CD8-positive, alpha-beta memory T cell (primary cell): Measurements from ENCODE around the gene KIF11. TPM values are rescaled to one million over a fixed set of nuclear protein-coding genes. Genes with fewer than 3 reads are reported as not detected.
"Not testable (repeated sequence)": the region's sequence is repeated elsewhere in the genome, so short reads cannot be mapped to it uniquely, and the experiment has no call there.

Experiments used
- CTCF ChIA-PET: fragments of 350-600 bp; sonication (Branson Sonifier 250); formaldehyde crosslinking; loops from one replicate; lab custom pipeline; 2021; ENCODE audit warnings: antibody characterized with exemption; lab: Charles Lee
- POLR2A ChIA-PET: fragments of 350-600 bp; sonication (Branson Sonifier 250); formaldehyde crosslinking; loops from one replicate; lab custom pipeline; 2021; ENCODE audit warnings: antibody characterized with exemption; lab: Charles Lee
- DNase-seq, 5 donors: peaks; one replicate each; pipeline versions ENCODE4 v3.0.0 to v3.0.0-alpha.2; 2020 to 2022; ENCODE audit warnings: mixed read lengths in 1 of 5
- H3K27ac ChIP-seq: one replicate; pipeline ENCODE4 v1.7.0; 2013; ENCODE audit warnings: low read depth, mild to moderate bottlenecking, low read length, moderate library complexity
- H3K27me3 ChIP-seq: 2 replicates; pipeline ENCODE4 v1.7.0; 2013; ENCODE audit warnings: low read length, mild to moderate bottlenecking; ENCODE audit not compliant: insufficient read depth, poor library complexity, severe bottlenecking
- H3K36me3 ChIP-seq: 2 replicates; pipeline ENCODE4 v1.7.0; 2013; ENCODE audit warnings: mild to moderate bottlenecking, low read length, moderate library complexity; ENCODE audit not compliant: insufficient read depth
- H3K4me1 ChIP-seq: 2 replicates; pipeline ENCODE4 v1.7.0; 2013; ENCODE audit warnings: mild to moderate bottlenecking, low read length, moderate library complexity; ENCODE audit not compliant: insufficient read depth
- H3K4me3 ChIP-seq: 2 replicates; pipeline ENCODE4 v1.7.0; 2013; ENCODE audit warnings: mild to moderate bottlenecking, low read length
- H3K9me3 ChIP-seq: 2 replicates; pipeline ENCODE4 v1.7.0; 2013; ENCODE audit warnings: mild to moderate bottlenecking, low read length
- H3K27ac Mint-ChIP-seq, 8 donors: one replicate each; pipeline ENCODE4 v1.8.0; 2020 to 2021; ENCODE audit warnings: mixed read lengths in 8 of 8, mild to moderate bottlenecking in 6 of 8, inconsistent platforms in 3 of 8, moderate library complexity in 3 of 8
- H3K27me3 Mint-ChIP-seq, 2 donors: one replicate each; pipeline ENCODE4 v1.8.0; 2020 to 2021; ENCODE audit warnings: mixed read lengths in 2 of 2, mild to moderate bottlenecking in 1 of 2, moderate library complexity in 1 of 2
- H3K36me3 Mint-ChIP-seq, 3 donors: one replicate each; pipeline ENCODE4 v1.8.0; 2020 to 2021; ENCODE audit warnings: mixed read lengths in 3 of 3, inconsistent platforms in 1 of 3, mild to moderate bottlenecking in 1 of 3
- H3K4me1 Mint-ChIP-seq, 3 donors: one replicate each; pipeline ENCODE4 v1.8.0; 2020 to 2021; ENCODE audit warnings: mixed read lengths in 3 of 3, inconsistent platforms in 1 of 3, mild to moderate bottlenecking in 1 of 3
- H3K4me3 Mint-ChIP-seq, 7 donors: one replicate each; pipeline ENCODE4 v1.8.0; 2020 to 2021; ENCODE audit warnings: mixed read lengths in 7 of 7, mild to moderate bottlenecking in 6 of 7, moderate library complexity in 4 of 7, inconsistent platforms in 2 of 7
- H3K9me3 Mint-ChIP-seq, 5 donors: one replicate each; pipeline ENCODE4 v1.8.0; 2020 to 2022; ENCODE audit warnings: mixed read lengths in 5 of 5, mild to moderate bottlenecking in 3 of 5, moderate library complexity in 2 of 5, inconsistent platforms in 1 of 5
- polyA plus RNA-seq: library from polyadenylated mRNA; unstranded; fragments of 300-500 nt; fragmentation: Illumina TruSeq; gene quantifications from one replicate; pipeline ENCODE4 v1.2.3, GENCODE V29; 2021
- total RNA-seq, 2 experiments: library from RNA; stranded (reverse); gene quantifications; one replicate each; pipeline ENCODE4 v1.2.3, GENCODE V29; 2021

The KIF11 gene
- total and polyA plus RNA-seq, 3 experiments from 2014 or later: 1.0 to 37.1 (median 36.2) TPM

DNA sequence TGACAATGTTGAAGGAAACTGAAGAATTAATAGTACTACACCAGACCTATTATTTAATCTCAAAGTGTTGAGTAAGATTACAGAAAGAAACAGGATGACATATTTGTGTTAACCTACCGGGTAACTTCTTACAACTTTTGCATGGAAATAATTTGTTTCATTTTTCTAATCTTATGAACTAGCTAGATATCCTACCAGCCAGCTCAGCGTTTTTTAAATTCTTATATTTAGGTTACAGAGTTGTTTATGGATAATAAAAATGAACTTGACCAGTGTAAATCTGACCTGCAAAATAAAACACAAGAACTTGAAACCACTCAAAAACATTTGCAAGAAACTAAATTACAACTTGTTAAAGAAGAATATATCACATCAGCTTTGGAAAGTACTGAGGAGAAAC is 37.0 kb downstream of the KIF11 start:
- no peaks in the 10 kb centered on the region for H3K27me3 ChIP-seq
- no peaks in the 10 kb centered on the region for H3K9me3 ChIP-seq
- Mint-ChIP-seq H3K27me3 (no peaks in the 10 kb centered on the region), H3K36me3 (peaks cover 0 to 15% (median 0%) of the 10 kb centered on the region in 3 donors), H3K9me3 (peaks cover 0 to 6% (median 0%) of the 10 kb centered on the region in 5 donors), H3K4me1 (peaks cover 0 to 7% (median 0%) of the 10 kb centered on the region in 3 donors), H3K27ac (peak overlapping the region in 1 of 8 donors; percentile 12), H3K4me3 (no peak overlapping the region)
- H3K27ac ChIP-seq: no peak overlapping the region
- no peaks in the 10 kb centered on the region for H3K4me1 ChIP-seq
- ChIA-PET POLR2A (no interaction called here), CTCF (no interaction called here)
- no peaks in the 10 kb centered on the region for H3K36me3 ChIP-seq
- no peak for DNase-seq
- H3K4me3 ChIP-seq: no peak overlapping the region

DNA sequence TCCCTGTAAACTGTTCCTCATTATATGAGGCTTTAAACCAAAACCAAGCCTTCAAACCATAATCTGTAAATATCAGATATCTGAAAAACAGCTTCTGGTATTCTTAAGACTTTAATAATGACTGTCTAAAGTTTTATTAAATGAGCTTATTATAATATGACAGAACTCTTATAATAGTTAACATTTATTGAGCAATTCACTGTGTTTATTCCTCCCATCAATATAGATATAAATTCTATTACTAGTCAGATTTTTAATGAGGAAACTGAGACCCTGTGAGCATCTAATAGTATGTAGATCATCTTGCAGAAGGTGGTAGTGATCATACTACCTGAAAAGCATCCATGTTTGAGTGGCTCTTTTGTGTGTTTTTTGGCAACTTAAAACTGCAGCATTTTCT is 45.1 kb downstream of the KIF11 start:
- no peak overlapping the region for H3K27ac Mint-ChIP-seq
- POLR2A ChIA-PET: no interaction called here

DNA sequence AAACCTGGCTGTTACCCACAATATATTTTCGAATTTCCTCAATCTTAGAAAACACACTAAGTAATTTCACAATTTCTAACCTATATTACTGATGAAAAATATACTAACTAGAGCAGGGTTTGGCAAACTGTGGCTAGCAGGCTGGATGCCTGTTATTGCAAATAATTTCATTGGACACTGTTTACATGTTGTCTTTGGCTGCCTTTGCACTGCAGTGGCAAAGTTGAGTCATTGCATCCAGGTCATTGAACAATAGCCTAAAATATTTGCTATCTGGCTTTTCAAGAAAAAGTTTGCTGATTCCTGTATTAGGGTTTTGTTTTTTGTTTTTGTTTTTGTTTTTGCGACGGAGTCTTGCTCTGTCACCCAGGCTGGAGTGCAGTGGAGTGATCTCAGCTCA is 47.2 kb downstream of the KIF11 start:
- Mint-ChIP-seq H3K9me3 (no peaks in the 10 kb centered on the region), H3K27ac (no peak overlapping the region), H3K4me3 (no peak overlapping the region), H3K4me1 (peaks cover 0 to 6% (median 6%) of the 10 kb centered on the region in 3 donors), H3K27me3 (no peaks in the 10 kb centered on the region), H3K36me3 (no peaks in the 10 kb centered on the region)
- Histone ChIP-seq H3K4me1 (no peaks in the 10 kb centered on the region), H3K36me3 (no peaks in the 10 kb centered on the region), H3K4me3 (no peak overlapping the region), H3K27me3 (no peaks in the 10 kb centered on the region), H3K9me3 (no peaks in the 10 kb centered on the region), H3K27ac (no peak overlapping the region)
- ChIA-PET POLR2A (no interaction called here), CTCF (no interaction called here)
- DNase-seq: no peak

More for the DNA sequence above, 45.1 kb downstream of the KIF11 start:
- H3K36me3 ChIP-seq: no peaks in the 10 kb centered on the region
- H3K27me3 ChIP-seq: no peaks in the 10 kb centered on the region
- no peaks in the 10 kb centered on the region for H3K4me1 Mint-ChIP-seq
- H3K4me3 Mint-ChIP-seq: no peak overlapping the region
- CTCF ChIA-PET: interaction anchor here (0.6 to 1.1 kb wide), 2 partner anchors 9 to 204 kb away, joined by 3 to 4 read pairs; no protein-coding TSS in a partner anchor
- DNase-seq: no peak
- H3K36me3 Mint-ChIP-seq: no peaks in the 10 kb centered on the region
- H3K27ac ChIP-seq: no peak overlapping the region
- no peaks in the 10 kb centered on the region for H3K4me1 ChIP-seq
- H3K9me3 ChIP-seq: no peaks in the 10 kb centered on the region
- H3K9me3 Mint-ChIP-seq: no peaks in the 10 kb centered on the region
- no peaks in the 10 kb centered on the region for H3K27me3 Mint-ChIP-seq
- no peak overlapping the region for H3K4me3 ChIP-seq

DNA sequence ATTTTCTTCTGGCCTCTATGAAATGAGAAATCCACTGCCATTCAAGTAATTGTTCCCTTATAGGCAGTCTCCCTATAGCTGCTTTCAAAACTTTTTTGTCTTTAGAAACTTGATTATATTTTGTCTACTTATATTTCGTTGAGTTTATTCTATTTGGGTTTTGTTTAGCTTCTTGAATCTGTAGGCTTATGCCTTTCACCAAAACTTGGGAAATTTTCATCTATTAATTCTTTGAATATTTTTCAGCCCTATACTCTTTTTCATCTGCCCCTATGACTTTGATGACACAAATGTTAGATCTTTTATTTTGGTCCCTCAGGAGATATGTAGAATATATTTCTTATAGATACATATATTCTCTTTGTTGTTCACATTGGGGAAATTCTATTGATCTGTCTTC is 48.6 kb downstream of the KIF11 start:
- Histone ChIP-seq H3K27me3 (no peaks in the 10 kb centered on the region), H3K36me3 (no peaks in the 10 kb centered on the region), H3K9me3 (no peaks in the 10 kb centered on the region), H3K4me1 (no peaks in the 10 kb centered on the region), H3K4me3 (no peak overlapping the region), H3K27ac (no peak overlapping the region)
- no peak for DNase-seq
- no peak overlapping the region for H3K4me3 Mint-ChIP-seq
- H3K9me3 Mint-ChIP-seq: no peaks in the 10 kb centered on the region
- H3K27me3 Mint-ChIP-seq: no peaks in the 10 kb centered on the region
- H3K36me3 Mint-ChIP-seq: no peaks in the 10 kb centered on the region
- H3K4me1 Mint-ChIP-seq: peaks cover 0 to 6% (median 6%) of the 10 kb centered on the region in 3 donors
- CTCF ChIA-PET: no interaction called here
- no peak overlapping the region for H3K27ac Mint-ChIP-seq
- POLR2A ChIA-PET: no interaction called here

DNA sequence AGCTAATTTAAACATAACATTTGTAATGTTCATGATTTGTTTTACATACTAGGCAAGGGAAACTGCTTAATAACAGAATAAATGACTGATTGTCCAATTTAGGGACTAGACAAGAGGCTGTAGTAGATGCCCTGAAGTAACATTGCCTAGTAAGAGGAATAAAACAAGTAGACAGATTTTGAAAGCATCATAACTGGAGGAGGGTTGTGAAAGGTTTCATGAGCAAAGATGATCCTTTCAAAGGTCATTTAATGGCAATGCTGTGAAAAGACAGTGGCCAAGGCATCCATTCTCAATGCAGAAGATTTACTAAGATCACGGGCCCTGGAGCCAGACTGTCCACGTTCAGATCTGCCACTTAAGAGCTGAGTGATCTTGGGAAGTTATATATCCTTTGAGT is 52.0 kb downstream of the KIF11 start:
- ChIA-PET POLR2A (no interaction called here), CTCF (interaction anchor here (0.9 to 2.8 kb wide), 4 partner anchors 10 to 127 kb away, joined by 3 to 5 read pairs (median 4); partner anchors contain the start of gene IDE)
- no peak overlapping the region for H3K27ac Mint-ChIP-seq
- Histone ChIP-seq H3K9me3 (no peaks in the 10 kb centered on the region), H3K27me3 (no peaks in the 10 kb centered on the region), H3K27ac (no peak overlapping the region), H3K36me3 (no peaks in the 10 kb centered on the region), H3K4me1 (no peaks in the 10 kb centered on the region), H3K4me3 (no peak overlapping the region)
- no peaks in the 10 kb centered on the region for H3K9me3 Mint-ChIP-seq
- H3K4me3 Mint-ChIP-seq: no peak overlapping the region
- peaks cover 0 to 6% (median 6%) of the 10 kb centered on the region in 3 donors for H3K4me1 Mint-ChIP-seq
- H3K27me3 Mint-ChIP-seq: no peaks in the 10 kb centered on the region
- no peak for DNase-seq
- H3K36me3 Mint-ChIP-seq: no peaks in the 10 kb centered on the region

DNA sequence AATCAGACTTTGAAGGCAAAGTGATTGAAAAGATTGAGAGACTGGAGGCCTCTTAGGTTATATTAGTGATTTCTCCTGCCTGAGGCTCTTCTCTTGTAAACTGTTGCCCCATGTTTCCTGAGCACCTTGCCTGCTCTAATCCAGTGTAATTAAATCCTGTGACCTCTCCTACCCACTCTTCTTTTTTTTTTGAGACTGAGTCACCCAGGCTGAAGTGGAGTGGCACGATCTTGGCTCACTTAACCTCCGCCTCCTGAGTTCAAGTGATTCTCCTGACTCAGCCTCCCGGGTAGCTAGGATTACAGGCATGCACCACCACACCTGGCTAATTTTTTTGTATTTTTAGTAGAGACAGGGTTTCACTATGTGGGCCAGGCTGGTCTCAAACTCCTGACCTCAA is 57.9 kb downstream of the KIF11 start:
- H3K4me3 ChIP-seq, POLR2A ChIA-PET, H3K36me3 ChIP-seq, H3K36me3 Mint-ChIP-seq, H3K9me3 ChIP-seq, H3K27me3 Mint-ChIP-seq, H3K27ac ChIP-seq, DNase-seq, H3K4me1 ChIP-seq, CTCF ChIA-PET, H3K9me3 Mint-ChIP-seq, H3K4me3 Mint-ChIP-seq, H3K27ac Mint-ChIP-seq, H3K27me3 ChIP-seq, H3K4me1 Mint-ChIP-seq: not testable (repeated sequence)

DNA sequence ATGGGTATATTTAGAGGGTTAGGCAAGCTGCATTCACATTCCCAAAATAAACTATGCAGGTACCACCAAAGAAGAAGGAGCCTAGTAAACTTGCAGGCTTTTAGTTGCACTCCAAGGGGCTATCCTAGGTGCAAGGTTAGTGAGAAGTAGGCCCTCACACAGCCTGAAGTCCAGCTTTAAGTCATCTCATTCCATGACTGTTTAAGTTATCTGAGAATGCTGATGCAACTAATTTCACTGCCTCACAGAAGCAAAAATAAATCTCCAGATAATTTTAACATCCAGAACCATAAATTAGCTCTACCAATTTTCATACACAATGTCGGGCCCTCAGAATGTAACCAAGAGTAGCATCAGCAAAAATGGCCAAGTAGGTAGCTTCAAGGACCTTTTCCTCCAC is 62.5 kb downstream of the KIF11 start:
- Histone ChIP-seq H3K9me3 (no peaks in the 10 kb centered on the region), H3K27ac (no peak overlapping the region), H3K4me1 (no peaks in the 10 kb centered on the region), H3K27me3 (no peaks in the 10 kb centered on the region), H3K36me3 (no peaks in the 10 kb centered on the region), H3K4me3 (no peak overlapping the region)
- Mint-ChIP-seq H3K4me1 (no peaks in the 10 kb centered on the region), H3K9me3 (no peaks in the 10 kb centered on the region), H3K27ac (no peak overlapping the region), H3K4me3 (no peak overlapping the region), H3K27me3 (peaks cover 0 to 5% of the 10 kb centered on the region in 2 donors), H3K36me3 (peaks cover 0 to 3% (median 0%) of the 10 kb centered on the region in 3 donors)
- CTCF ChIA-PET: no interaction called here
- POLR2A ChIA-PET: no interaction called here
- no peak for DNase-seq

DNA sequence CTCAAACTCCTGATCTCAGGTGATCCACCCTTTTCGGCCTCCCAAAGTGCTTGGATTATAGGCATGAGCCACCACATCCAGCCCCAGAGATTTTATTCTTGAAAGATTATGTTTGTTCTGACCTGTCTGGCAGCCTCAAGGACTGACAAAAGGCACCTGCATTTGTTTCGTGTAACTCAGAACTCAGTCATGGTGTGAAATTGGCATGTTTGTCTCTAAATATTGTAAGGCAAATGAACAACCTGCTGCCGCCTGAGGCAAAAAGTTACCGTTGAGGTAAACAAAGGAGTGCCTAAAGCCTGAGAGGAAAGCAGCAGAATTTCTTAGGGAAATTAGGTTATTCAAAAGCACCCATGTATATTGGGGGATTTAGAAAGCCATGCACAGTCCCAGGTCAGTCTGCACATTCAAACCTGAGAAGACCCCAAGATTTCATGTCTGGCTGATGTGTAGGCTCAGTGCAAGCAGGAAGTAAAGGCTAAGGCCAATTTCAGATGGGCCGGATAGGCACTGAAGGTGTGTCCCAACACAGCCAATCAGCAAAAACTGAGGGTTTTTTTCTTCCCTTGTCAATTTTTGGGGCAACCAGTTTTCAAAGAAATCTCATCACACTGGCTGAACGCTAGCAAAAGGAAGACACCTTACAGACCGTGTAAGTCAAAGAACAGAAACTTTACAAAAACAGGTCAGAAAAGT is 63.5 kb downstream of the KIF11 start:
- Mint-ChIP-seq H3K4me1 (no peaks in the 10 kb centered on the region), H3K9me3 (peaks cover 0 to 6% (median 0%) of the 10 kb centered on the region in 5 donors), H3K4me3 (no peak overlapping the region), H3K27ac (no peak overlapping the region), H3K36me3 (peaks cover 0 to 3% (median 0%) of the 10 kb centered on the region in 3 donors), H3K27me3 (peaks cover 0 to 5% of the 10 kb centered on the region in 2 donors)
- ChIA-PET POLR2A (no interaction called here), CTCF (no interaction called here)
- no peak overlapping the region for H3K4me3 ChIP-seq
- no peak overlapping the region for H3K27ac ChIP-seq
- H3K27me3 ChIP-seq: no peaks in the 10 kb centered on the region
- no peaks in the 10 kb centered on the region for H3K4me1 ChIP-seq
- no peaks in the 10 kb centered on the region for H3K9me3 ChIP-seq
- DNase-seq: no peak
- H3K36me3 ChIP-seq: no peaks in the 10 kb centered on the region
